HCT116 (cell line): ENCODE results near the gene IL15.
A peak's percentile ranks its signal among the peaks of the same experiment; 100 is the strongest.

Experiments used
- CTCF ChIP-seq, 3 experiments: fragments of 200-600 bp in 1 of 3; sonication (generic) in 1 of 3; IDR thresholded peaks in 2 of 3; conservative IDR thresholded peaks in 1 of 3; 2 replicates each; pipeline ENCODE4 v1.5.1; 2012 to 2017; ENCODE audit warnings: low read depth in 2 of 3, low read length in 2 of 3, antibody characterized with exemption in 1 of 3, borderline replicate concordance in 1 of 3, control low read depth in 1 of 3, mild to moderate bottlenecking in 1 of 3, mixed read lengths in 1 of 3, mixed run types in 1 of 3, moderate library complexity in 1 of 3; ENCODE audit not compliant: insufficient read depth in 1 of 3
- ELF1 ChIP-seq: IDR thresholded peaks from 2 replicates; pipeline ENCODE4 v1.6.1; 2012; ENCODE audit warnings: low read depth, borderline replicate concordance
- EZH2 ChIP-seq: fragments of 200-600 bp; sonication (generic); IDR thresholded peaks from 2 replicates; pipeline ENCODE4 v1.6.1; 2017; ENCODE audit warnings: antibody characterized with exemption, mixed run types
- EZH2phosphoT487 ChIP-seq: fragments of 200-600 bp; IDR thresholded peaks from 2 replicates; pipeline ENCODE4 v1.6.1; 2018; ENCODE audit warnings: antibody characterized with exemption, borderline replicate concordance
- POLR2A ChIP-seq: IDR thresholded peaks from 2 replicates; pipeline ENCODE4 v1.7.0; 2011; ENCODE audit warnings: borderline replicate concordance; ENCODE audit not compliant: insufficient read depth, insufficient read length; ENCODE audit errors: extremely low read depth
- POLR2AphosphoS5 ChIP-seq: IDR thresholded peaks from 2 replicates; pipeline ENCODE4 v1.6.1; 2011; ENCODE audit warnings: mild to moderate bottlenecking, low read depth, low read length, moderate library complexity

- TF ChIP-seq ELF1 (no peak), CTCF (IDR thresholded peaks at IDR 0.05 in 2 of 3, conservative IDR thresholded peaks at IDR 0.05 in 1 of 3; ENCODE audit: borderline replicate concordance in 1 of 3, insufficient read depth in 1 of 3, low read depth in 2 of 3, low read length in 2 of 3) (no peak), POLR2A (no peak), EZH2 (no peak), POLR2AphosphoS5 (0 out of 2 replicates have a peak, but pooled peaks have one; percentile 9), EZH2phosphoT487 (no peak)
These were observed at the start of gene IL15 for GRCh38 chr4:141636082-141636770.
